ENCODE data around the gene PRR29.

The PRR29 gene

DNA sequence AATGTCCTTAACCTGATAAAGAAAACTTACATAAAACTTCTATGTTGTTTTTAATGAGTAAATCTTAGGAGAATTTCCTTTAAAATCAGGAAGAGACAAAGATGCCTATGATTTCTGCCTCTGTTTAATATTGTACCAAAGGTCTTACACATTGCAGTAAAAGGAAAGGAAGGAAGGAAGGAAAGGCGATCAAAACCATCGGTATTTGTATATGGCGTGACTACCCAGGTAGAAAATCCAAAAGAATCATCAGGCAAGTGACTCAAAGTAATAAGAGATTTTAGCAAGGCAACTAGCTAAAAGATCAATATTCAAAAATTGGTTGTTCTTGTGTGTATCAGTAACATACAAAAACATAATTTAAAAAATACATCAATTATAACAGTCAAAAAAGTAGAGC, 18.8 kb downstream of the PRR29 start:
- TF ChIP-seq POLR2AphosphoS5 (IDR thresholded peaks at IDR 0.05; ENCODE audit: low read depth, low read length): no peak
- no peak for TF ChIP-seq TAF1 (IDR thresholded peaks at IDR 0.05; ENCODE audit: borderline replicate concordance, insufficient read depth, low read length)
- TF ChIP-seq, protein P1, sequence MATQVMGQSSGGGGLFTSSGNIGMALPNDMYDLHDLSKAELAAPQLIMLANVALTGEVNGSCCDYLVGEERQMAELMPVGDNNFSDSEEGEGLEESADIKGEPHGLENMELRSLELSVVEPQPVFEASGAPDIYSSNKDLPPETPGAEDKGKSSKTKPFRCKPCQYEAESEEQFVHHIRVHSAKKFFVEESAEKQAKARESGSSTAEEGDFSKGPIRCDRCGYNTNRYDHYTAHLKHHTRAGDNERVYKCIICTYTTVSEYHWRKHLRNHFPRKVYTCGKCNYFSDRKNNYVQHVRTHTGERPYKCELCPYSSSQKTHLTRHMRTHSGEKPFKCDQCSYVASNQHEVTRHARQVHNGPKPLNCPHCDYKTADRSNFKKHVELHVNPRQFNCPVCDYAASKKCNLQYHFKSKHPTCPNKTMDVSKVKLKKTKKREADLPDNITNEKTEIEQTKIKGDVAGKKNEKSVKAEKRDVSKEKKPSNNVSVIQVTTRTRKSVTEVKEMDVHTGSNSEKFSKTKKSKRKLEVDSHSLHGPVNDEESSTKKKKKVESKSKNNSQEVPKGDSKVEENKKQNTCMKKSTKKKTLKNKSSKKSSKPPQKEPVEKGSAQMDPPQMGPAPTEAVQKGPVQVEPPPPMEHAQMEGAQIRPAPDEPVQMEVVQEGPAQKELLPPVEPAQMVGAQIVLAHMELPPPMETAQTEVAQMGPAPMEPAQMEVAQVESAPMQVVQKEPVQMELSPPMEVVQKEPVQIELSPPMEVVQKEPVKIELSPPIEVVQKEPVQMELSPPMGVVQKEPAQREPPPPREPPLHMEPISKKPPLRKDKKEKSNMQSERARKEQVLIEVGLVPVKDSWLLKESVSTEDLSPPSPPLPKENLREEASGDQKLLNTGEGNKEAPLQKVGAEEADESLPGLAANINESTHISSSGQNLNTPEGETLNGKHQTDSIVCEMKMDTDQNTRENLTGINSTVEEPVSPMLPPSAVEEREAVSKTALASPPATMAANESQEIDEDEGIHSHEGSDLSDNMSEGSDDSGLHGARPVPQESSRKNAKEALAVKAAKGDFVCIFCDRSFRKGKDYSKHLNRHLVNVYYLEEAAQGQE (IDR thresholded peaks at IDR 0.05; ENCODE audit: insufficient read depth in 1 of 2, low read depth in 2 of 2, low read length in 2 of 2): no peak
- TF ChIP-seq FOXP2 (optimal IDR thresholded peaks at IDR 0.05; ENCODE audit: borderline replicate concordance, extremely low read depth, extremely low read length, insufficient read depth): no peak
- no peak for TF ChIP-seq SIN3A (IDR thresholded peaks at IDR 0.05; ENCODE audit: borderline replicate concordance, insufficient read depth, low read length)

DNA sequence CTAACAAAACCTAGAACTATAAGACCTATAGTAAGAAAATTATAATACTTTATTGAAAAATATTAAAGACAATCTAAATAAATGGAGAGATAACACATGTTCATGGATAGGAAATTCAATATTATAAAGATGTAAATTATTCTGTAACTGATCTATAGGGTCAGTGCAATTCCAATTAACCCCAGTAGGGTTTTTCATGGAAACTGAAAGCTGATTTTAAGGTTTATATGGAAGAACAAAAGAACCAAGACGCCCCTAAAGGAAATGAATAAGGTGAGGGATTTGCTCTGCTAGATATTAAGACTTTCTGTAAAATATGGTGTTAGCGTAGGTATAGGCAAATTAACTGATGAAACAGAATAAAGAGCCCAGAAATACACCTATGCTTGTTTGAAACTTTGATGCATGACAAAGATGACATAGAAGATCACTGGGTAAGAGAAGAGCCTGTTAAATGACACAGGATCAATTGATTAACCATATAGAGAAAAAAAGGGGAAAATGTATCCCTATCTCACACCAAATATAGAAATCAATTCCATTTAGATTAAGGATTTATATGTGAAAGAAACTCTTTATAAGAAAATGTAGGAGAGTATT, 19.3 kb downstream of the PRR29 start:
- no peak for TF ChIP-seq TAF1 (IDR thresholded peaks at IDR 0.05; ENCODE audit: borderline replicate concordance, insufficient read depth, low read length)
- no peak for TF ChIP-seq POLR2AphosphoS5 (IDR thresholded peaks at IDR 0.05; ENCODE audit: low read depth, low read length)
- TF ChIP-seq, protein P1 (IDR thresholded peaks at IDR 0.05; ENCODE audit: insufficient read depth in 1 of 2, low read depth in 2 of 2, low read length in 2 of 2): no peak
- TF ChIP-seq SIN3A (IDR thresholded peaks at IDR 0.05; ENCODE audit: borderline replicate concordance, insufficient read depth, low read length): no peak
- TF ChIP-seq FOXP2 (optimal IDR thresholded peaks at IDR 0.05; ENCODE audit: borderline replicate concordance, extremely low read depth, extremely low read length, insufficient read depth): no peak

DNA sequence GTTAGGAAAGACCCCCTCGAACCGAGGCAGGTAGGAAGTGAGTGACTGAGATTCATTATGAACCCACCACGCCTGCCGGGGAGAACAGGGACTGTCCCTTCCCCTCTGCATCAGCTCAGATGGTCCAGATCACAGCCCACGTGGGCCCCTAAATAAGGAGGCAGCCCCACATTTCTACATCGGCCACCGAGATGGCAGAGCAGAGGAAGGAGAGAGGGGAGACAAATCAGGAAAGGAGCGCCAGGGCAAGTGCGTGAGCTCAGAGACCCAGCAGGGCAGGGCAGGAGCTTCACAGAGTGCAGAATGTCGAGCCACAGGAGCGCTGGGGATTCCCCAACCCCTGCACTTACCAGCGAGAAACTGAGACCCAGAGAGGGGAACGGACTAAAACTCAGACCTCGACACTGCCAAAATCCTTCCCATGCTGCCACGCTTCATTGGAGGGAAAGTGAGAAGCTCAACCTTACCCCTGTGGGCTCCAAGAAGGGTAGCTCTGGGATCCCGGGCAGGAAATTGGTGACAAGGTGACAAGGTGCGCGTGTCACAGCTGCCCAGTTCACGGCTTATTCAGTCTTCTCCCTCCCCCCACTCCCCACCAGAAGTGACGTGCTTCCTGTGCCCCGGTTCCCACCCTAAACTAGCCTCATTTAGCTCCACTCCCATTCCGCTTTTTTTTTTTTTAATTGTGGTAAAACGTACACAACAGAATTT, 22.1 kb downstream of the PRR29 start, which contains the start of gene ICAM2:
ICAM2 (minus strand) TSS at position 578 of the 711 bp plus-strand sequence. CDS start 13,942 bp downstream, outside the sequence.
- no peak for TF ChIP-seq FOXP2 (optimal IDR thresholded peaks at IDR 0.05; ENCODE audit: borderline replicate concordance, extremely low read depth, extremely low read length, insufficient read depth)

DNA sequence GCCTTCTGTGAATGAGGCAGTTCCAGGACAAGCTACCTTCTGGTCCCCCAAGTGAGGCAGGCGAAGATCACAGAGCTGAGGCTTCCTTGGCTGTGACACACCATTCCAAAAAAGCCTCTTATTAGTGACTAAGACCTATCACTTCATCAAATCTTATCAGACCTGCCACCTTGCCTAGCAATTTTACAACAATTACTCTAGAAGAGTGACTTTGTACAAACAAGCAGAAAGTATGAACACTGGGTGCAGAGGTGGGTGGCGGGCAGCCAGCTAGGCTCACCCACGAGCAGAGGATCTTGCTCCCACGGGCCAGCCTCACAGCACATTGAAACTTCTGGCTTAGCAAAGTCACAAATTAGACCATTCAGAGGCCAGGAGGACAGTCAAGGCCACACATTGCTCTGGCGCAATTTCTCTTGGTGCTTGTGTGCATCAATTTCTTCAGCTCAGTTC, 24.5 kb downstream of the PRR29 start:
- TF ChIP-seq SIN3A (IDR thresholded peaks at IDR 0.05; ENCODE audit: borderline replicate concordance, insufficient read depth, low read length): no peak
- TF ChIP-seq POLR2AphosphoS5 (IDR thresholded peaks at IDR 0.05; ENCODE audit: low read depth, low read length): no peak
- TF ChIP-seq TAF1 (IDR thresholded peaks at IDR 0.05; ENCODE audit: borderline replicate concordance, insufficient read depth, low read length): no peak
- TF ChIP-seq, protein P1 (IDR thresholded peaks at IDR 0.05; ENCODE audit: insufficient read depth in 1 of 2, low read depth in 2 of 2, low read length in 2 of 2): no peak
- TF ChIP-seq FOXP2 (optimal IDR thresholded peaks at IDR 0.05; ENCODE audit: borderline replicate concordance, extremely low read depth, extremely low read length, insufficient read depth): no peak

DNA sequence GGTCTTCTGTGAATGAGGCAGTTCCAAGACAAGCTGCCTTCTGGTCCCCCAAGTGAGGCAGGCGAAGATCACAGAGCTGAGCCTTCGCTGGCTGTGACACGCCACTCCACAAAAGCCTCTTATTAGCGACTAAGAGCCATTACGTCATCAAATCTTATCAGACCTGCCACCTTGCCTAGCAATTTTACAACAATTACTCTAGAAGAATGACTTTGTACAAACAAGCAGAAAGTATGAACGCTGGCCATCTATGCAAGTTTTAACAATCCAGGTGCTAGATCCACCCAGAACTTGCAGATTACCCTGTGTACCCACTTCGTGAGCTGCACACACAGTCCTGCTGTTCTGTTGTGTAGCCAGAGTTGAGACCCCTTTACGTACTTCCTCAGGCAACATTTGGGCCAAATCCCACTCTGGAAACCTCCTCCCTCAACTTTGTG, 26.1 kb downstream of the PRR29 start:
- TF ChIP-seq, protein P1 (IDR thresholded peaks at IDR 0.05; ENCODE audit: insufficient read depth in 1 of 2, low read depth in 2 of 2, low read length in 2 of 2): no peak
- no peak for TF ChIP-seq FOXP2 (optimal IDR thresholded peaks at IDR 0.05; ENCODE audit: borderline replicate concordance, extremely low read depth, extremely low read length, insufficient read depth)
- TF ChIP-seq SIN3A (IDR thresholded peaks at IDR 0.05; ENCODE audit: borderline replicate concordance, insufficient read depth, low read length): no peak
- TF ChIP-seq POLR2AphosphoS5 (IDR thresholded peaks at IDR 0.05; ENCODE audit: low read depth, low read length): no peak
- no peak for TF ChIP-seq TAF1 (IDR thresholded peaks at IDR 0.05; ENCODE audit: borderline replicate concordance, insufficient read depth, low read length)

Data from PFSK-1 (cell line).